Head of caudate nucleus (tissue), 42 donors: Measurements from ENCODE around the gene LCOR.

Experiments used
- DNase-seq, 42 donors: peaks; one replicate each; pipeline versions ENCODE4 v3.0.0 to v3.0.0-alpha.2; 2020 to 2021; ENCODE audit warnings: mixed read lengths in 7 of 42
- intact Hi-C: fragments of 100-400 bp; cut with DNase I; formaldehyde crosslinking; loops from one replicate; pipeline ENCODE4 v1.15.0; 2022

Gene LCOR

DNA sequence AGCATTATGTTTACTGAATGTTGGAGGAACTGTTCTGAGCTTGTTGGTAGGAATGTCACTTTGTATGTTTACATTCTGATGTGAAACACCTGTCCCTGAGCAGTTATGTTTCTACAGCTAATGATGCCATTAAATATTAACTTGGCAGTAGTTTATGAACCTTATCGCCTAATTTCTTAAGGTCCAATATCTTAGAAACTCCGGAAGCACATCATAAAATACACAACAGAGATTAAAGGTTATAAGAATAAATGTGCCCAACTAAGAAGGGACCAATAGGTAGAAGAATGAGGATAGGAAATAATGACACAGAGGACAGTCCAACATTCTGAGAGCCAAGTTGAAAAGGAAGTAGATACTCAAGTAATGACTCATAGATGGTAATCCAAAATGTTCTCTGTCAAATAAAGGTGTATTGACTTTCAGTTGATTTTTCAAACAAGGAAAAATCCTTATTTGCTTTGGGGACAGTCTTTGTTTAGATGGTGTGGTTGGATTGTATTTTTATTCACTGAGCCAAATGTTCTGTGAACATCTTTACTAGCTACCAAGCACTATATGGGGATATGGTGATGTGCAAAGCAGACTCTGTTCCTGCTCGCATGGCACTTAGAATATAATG lies 31.9 kb downstream of the LCOR start:
- intact Hi-C loops = no loop called here
- DNase-seq = no peak

- DNase-seq = no peak
- intact Hi-C loops = loop anchor here (5.0 kb wide), 1 partner anchor 41 kb away; the partner anchor contains the start of gene LCOR
Observed at GRCh38 chr10:96873086-96873485, 41.0 kb downstream of the LCOR start.

GRCh38 chr10:96873756-96874467 lies 41.8 kb downstream of the LCOR start:
- peak in 20 of 42 donors; percentile 11 to 72 (median 28) for DNase-seq
- intact Hi-C loops = loop anchor here (5.0 kb wide), 1 partner anchor 42 kb away; the partner anchor contains the start of gene LCOR

DNA sequence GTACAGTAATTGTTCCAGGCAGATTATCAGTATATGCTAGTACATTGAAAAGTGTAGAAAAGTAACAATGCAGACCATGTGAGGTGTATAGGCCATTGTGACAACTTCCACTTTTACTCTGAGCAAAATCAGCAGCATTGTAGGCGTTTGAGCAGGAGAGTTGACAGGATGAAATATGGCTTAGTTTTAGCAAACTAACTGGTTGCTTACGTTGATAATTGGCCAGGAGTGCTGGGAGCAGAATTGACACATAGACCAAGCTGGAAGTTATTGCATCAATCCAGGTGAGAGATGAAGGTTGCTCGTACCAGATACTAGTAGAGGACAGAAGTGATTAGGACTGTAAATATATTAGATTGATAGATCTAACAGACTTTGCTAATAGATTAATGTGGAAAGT lies 46.0 kb downstream of the LCOR start:
- intact Hi-C loops = no loop called here
- peak in 1 of 42 donors; percentile 10 for DNase-seq

DNA sequence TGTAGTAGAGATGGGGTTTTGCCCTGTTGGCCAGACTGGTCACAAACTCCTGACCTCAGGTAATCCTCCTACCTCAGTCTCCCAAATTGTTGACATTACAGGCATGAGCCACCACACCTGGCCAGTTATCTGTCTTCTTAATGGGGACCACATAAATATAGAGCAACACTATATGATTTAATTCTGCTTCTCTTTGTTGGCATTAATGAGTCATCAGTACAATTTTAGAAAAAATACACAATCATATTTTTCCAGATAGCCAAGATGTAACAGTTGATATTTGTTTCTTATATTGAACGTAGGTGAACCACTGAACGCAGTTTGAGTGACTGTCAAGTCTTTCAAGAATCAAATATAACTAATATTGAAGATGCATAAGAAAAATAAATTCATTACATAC lies 48.5 kb downstream of the LCOR start:
- intact Hi-C loops = no loop called here
- no peak for DNase-seq

DNA sequence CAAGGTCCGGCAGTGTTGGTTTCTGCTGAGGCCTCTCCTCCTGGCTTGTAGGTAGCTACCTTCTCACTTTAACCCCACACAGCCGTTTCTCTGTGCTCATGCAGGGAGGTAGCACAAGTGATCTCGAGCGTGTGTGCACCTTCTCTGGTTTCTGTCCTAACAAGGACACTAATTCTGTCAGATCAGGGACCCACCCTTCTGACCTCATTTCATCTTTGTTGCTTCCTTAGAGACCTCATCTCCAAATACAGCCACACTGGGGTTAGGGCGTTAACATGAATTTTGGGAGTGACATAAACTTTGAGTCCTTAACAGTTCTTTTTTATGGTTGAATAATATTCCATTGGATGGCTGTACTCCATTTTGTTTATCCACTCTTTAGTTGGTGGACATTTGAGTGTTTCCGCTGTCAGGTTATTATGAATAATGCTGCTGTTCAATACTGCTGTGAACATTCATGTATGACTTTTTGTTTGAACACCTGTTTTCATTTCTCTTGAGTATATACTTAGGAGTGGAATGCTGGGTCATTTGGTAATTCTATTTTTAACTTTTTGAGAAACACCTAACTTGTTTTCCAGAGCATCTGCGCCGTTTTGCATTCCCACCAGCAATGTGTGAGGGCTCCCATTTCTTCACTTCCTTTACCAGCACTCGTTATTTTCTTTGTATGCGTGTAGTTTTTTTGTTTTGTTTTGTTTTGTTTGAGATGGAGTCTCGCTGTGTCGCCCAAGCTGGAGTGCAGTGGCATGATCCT lies 57.5 kb downstream of the LCOR start:
- no peak for DNase-seq
- intact Hi-C loops = no loop called here

DNA sequence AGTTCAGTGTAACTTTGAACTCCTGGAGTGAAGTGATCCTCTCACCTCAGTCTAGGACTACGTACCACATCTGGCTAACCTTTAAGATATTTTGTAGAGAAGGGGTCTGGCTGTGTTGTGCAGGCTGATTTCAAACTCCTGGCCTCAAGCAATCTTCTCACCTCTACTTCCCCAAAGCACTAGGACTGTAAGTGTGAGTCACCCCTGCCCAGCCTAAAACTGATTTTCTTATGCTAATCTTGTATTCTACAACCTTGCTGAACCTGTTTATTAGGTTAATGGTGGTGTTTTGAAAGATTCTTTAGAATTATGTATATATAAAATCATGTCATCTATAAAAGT lies 58.0 kb downstream of the LCOR start:
- no peak for DNase-seq
- intact Hi-C loops = no loop called here

DNA sequence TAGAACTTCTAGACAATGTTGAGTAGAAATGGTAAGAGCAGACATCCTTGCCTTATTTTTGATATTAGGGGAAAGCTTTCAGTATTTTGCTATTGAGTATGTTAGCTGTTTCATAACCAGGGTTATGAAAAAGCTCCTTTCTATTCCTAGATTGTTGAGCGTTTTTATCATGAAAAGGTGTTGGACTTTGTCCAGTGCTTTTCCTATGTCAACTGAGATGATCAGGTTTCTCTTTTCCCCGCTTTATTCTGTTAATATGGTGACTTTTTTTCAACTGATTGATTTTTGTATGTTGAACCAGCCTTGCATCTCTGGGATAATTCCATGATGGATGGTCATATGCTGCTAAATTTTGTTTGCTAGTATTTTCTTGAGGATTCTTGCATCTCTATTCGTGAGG lies 58.5 kb downstream of the LCOR start:
- no peak for DNase-seq
- intact Hi-C loops = no loop called here

GRCh38 chr10:96891840-96892239 lies 59.7 kb downstream of the LCOR start:
- intact Hi-C loops = no loop called here
- DNase-seq = no peak

DNA sequence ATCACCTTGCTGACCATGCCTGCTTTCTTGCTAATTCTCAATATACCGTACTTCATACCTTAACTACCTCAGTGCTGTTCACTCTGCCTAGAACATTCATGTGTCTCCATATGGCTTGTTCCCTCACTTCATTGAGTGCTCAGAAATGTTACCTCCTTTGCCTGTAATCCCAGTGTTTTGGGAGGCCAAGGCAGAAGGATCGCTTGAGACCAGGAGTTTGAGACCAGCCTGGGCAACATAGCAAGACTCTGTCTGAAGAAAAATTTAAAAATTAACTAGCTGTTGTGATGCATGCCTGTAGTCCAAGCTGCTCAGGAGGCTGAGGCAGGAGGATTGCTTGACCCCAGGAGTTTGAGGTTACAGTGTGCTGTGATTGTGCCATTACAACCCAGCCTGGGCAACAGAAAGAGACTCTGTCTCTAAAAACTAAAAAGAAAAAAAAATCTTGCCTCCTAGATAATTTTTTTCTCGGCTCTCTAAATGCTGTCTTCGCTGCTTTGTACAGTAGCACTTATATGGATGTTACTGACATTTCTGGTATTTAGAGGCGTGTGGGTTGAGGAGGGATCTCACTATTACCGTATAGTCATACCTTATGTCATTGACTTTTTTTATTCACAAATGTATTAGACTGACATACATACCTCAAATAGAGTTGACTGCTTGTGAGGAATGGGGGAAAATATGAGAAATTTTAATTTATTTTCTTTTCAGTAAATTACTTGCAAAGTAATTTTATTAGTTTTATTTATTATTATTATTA lies 63.7 kb downstream of the LCOR start:
- DNase-seq = no peak

DNA sequence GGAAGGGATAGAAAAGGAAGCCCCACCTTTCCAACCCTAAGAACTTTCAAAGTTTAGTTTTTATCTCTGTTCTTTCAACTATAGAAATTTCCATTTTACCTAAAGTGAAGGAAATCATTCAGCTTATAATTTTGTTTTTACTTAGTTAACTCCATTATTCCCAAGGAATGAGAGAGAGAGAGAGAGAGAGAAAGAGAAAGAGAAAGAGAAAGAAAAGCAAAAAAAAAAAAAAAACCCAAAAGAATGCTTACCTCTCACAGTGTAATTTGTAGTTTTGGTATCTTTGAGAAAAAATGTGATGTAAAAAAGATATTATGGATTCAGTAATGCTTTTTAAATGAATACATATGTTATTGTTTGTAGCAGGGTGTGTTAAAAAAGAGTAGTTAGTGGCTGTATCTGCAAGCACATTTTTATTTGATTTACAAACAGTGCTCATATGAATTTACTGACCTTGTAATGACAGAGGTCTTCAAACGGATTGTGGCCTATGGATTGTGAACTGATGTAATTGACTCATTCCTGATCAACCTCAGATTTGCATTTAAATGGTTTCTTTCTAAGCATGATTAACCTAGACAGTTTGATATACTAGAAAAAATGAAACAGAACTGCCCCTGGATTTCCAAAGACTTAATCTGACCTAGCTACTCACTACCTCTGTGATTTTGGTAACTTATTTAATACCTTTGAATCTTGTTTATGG lies 64.9 kb downstream of the LCOR start:
- intact Hi-C loops = no loop called here
- no peak for DNase-seq

More for the DNA sequence above, 63.7 kb downstream of the LCOR start:
- intact Hi-C loops = no loop called here

GRCh38 chr10:96902117-96902516 lies 70.0 kb downstream of the LCOR start:
- intact Hi-C loops = no loop called here
- DNase-seq = no peak

DNA sequence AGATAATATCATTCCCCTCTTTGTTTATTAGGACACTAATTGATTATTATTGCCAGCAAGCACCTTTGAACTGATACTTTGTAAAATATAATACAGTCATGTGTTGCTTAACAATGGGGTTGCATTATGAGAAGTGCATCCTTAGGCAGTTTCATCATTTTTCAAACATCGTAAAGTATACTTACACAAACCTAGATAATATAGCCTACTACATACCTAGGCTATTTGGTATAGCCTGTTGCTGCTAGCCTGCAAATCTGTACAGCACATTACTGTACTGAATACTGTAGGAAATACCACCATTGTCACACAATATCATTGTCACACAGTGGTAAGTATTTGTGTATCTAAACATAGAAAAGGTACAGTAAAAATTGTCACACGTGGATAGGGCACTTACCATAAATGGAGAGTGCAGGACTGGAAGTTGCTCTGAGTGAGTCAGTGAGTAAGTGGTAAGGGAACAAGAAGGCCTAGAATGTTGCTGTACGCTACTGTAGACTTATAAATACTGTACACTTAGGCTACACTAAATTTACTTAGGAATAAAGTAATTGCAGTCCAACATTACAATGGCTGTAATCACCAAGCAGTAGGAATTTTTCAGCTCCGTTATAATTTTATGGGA lies 70.7 kb downstream of the LCOR start:
- intact Hi-C loops = no loop called here
- no peak for DNase-seq

- intact Hi-C loops = no loop called here
- DNase-seq = no peak
Observed at GRCh38 chr10:96904648-96905047, 72.5 kb downstream of the LCOR start.

DNA sequence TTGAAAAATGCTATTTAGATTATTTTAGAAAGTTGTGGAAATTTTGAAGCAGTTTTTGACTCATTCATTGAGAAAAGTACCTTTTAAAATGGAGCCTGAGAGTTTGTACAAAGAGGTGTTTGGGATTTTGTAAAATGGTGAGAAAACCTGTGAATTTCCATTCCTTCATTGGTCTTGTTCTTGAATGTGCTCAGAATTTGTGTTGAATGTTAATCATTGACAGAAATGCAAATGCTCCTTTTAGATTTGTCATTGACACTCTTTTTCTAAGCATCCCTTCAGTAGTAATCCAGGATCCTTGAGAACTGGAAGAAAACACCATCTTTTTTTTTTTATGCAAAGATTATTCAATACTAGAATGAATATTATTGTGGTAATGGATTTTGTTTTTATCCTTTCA lies 74.8 kb downstream of the LCOR start:
- intact Hi-C loops = no loop called here
- no peak for DNase-seq

DNA sequence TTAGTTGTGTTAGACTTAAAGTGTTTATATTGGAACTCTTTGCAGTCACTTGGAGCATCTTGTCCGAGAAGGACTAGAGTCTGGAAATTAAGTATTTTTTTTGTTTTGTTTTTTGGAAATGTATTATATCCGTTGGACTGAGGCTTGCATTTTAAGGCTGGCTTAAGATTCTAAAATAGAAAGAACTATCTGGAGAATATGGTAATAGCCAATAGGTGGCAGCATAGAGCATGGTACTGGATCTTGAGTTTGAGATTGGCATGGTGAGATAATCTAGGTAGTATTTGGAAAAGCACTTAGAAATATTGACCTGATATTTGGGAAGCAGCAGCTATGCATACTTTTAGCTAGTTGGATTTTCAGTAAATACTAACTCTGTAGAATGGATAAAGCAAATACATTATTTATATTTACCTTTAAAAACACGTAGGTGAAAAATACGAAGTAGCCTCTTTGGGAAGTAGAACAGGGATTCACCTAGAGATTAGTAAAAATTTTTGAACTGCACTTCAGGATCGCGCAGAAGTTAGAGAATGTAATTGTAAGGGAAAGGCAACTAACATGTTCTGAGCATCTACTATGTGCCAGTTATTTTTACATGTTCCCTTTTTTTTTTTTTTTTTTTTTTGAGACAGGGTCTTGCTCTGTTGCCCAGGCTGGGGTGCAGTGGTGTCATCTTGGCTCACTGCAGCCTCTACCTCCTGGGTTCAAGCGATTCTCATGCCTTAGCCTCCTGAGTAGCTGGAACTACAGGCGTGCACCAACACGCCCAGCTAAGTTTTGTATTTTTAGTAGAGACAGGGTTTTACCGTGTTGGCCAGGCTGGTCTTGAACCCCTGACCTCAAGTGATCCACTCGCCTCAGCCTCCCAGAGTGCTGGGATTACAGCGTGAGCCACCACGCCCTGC lies 78.6 kb downstream of the LCOR start:
- intact Hi-C loops = no loop called here

GRCh38 chr10:96912405-96912804 lies 80.3 kb downstream of the LCOR start:
- intact Hi-C loops = no loop called here

More for the DNA sequence above, 78.6 kb downstream of the LCOR start:
- peak in 7 of 42 donors; percentile 6 to 53 (median 24) for DNase-seq

More at GRCh38 chr10:96912405-96912804, 80.3 kb downstream of the LCOR start:
- no peak for DNase-seq
